ENCODE measurements around the gene TJP1. TPM values are rescaled to one million over a fixed set of nuclear protein-coding genes. Genes with fewer than 3 reads are reported as not detected.

TJP1 gene
- total RNA-seq, 1 donor from 2014 or later = 90.6 TPM

DNA sequence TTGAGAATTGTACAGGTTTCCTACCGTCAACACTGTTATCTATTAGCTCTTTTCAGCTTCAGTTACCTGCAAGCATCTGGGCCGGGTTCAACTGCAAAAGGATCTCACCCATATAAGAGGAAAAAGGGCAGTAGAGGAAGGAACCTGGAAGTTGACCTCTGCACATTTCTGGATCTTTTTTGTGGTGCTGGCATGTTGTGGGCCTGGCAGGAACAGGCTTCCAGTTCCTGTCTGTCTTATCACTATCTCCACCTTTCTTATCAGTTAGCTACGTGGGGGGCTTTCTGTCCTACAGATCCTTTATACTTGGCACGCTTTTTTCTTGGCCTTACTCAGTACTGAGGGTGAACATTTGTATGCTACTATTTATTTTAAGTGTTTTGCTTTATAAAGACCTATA lies 42.2 kb upstream of the TJP1 start:
- Mint-ChIP-seq H3K27me3 (ENCODE audit: low read depth) (no peaks in the 10 kb centered on the region), H3K4me3 (no peak overlapping the region), H3K27ac (ENCODE audit: unreplicated experiment) (no peak overlapping the region), H3K4me1 (peaks cover 10% of the 10 kb centered on the region), H3K36me3 (ENCODE audit: low read depth) (no peaks in the 10 kb centered on the region), H3K9me3 (peaks cover 3% of the 10 kb centered on the region)
- no peak for DNase-seq (ENCODE audit: low read depth, low spot score)
- TF ChIP-seq, protein P1, sequence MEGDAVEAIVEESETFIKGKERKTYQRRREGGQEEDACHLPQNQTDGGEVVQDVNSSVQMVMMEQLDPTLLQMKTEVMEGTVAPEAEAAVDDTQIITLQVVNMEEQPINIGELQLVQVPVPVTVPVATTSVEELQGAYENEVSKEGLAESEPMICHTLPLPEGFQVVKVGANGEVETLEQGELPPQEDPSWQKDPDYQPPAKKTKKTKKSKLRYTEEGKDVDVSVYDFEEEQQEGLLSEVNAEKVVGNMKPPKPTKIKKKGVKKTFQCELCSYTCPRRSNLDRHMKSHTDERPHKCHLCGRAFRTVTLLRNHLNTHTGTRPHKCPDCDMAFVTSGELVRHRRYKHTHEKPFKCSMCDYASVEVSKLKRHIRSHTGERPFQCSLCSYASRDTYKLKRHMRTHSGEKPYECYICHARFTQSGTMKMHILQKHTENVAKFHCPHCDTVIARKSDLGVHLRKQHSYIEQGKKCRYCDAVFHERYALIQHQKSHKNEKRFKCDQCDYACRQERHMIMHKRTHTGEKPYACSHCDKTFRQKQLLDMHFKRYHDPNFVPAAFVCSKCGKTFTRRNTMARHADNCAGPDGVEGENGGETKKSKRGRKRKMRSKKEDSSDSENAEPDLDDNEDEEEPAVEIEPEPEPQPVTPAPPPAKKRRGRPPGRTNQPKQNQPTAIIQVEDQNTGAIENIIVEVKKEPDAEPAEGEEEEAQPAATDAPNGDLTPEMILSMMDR (conservative IDR thresholded peaks at IDR 0.05) = no peak

DNA sequence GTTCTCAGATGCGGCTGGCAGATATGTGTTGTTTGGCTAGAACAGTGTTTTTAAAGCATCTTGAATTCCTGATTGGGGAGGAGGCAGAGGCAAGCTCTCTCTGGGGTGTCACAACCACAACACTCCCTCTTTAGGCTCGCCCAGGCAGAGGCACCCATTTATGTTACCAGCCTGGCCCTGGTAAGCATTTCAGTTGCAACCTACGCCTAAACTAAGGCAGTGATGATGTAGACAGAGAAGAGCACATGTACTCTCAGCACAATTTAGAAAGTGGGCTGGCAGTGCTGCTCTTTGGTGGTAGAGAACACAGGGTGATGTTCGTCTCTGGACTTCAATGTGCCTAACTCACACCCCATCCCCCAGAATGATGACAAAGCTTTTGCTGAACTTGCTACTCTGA lies 41.2 kb upstream of the TJP1 start:
- peaks cover 4% of the 10 kb centered on the region for H3K4me1 Mint-ChIP-seq
- no peak overlapping the region for H3K27ac Mint-ChIP-seq (ENCODE audit: unreplicated experiment)
- TF ChIP-seq, protein P1 (conservative IDR thresholded peaks at IDR 0.05) = no peak
- H3K36me3 Mint-ChIP-seq (ENCODE audit: low read depth) = no peaks in the 10 kb centered on the region
- H3K27me3 Mint-ChIP-seq (ENCODE audit: low read depth) = no peaks in the 10 kb centered on the region
- H3K4me3 Mint-ChIP-seq = no peak overlapping the region
- DNase-seq (ENCODE audit: low read depth, low spot score) = no peak
- H3K9me3 Mint-ChIP-seq = peaks cover 3% of the 10 kb centered on the region

DNA sequence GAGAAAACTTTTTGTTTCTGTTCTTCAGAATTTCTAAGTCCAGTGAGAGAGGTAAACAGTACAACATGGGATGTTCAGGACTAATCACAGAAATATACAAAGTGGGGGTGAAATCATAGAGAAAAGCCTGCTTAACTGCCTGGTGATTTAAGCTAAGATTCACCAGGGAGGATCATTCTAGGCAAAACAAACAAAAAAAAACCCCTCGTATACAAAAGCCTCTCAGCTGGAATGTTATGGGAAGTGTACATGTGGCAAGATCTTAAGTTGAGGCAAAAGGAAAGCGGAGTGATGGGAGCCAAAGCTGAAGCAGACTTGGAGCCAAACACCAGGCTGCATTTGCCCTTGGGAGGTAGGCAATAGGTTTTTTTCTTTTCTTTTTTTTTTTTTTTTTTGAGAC lies 40.0 kb upstream of the TJP1 start:
- no peak overlapping the region for H3K27ac Mint-ChIP-seq (ENCODE audit: unreplicated experiment)
- TF ChIP-seq, protein P1 (conservative IDR thresholded peaks at IDR 0.05) = no peak
- no peaks in the 10 kb centered on the region for H3K27me3 Mint-ChIP-seq (ENCODE audit: low read depth)
- no peaks in the 10 kb centered on the region for H3K36me3 Mint-ChIP-seq (ENCODE audit: low read depth)
- peaks cover 6% of the 10 kb centered on the region for H3K4me1 Mint-ChIP-seq
- no peak for DNase-seq (ENCODE audit: low read depth, low spot score)
- peaks cover 3% of the 10 kb centered on the region for H3K9me3 Mint-ChIP-seq
- H3K4me3 Mint-ChIP-seq = no peak overlapping the region

DNA sequence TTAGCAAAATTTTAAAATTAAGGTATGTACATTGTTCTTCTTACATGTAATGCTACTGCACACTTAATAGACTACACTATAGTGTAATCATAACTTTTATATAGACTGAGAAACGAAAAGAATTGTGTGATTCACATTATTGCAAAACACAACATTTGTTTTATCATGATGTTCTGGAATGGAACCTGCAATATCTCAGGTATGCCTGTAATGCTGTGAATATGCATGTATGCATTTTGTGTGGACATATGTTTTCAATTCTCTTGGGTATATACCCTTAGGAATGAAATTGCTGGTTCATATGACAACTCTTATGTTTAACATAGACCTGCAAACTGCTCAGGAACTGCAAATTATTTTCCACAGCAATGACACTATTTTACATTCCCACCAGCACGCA lies 38.6 kb upstream of the TJP1 start:
- no peak for DNase-seq (ENCODE audit: low read depth, low spot score)
- Mint-ChIP-seq H3K36me3 (ENCODE audit: low read depth) (no peaks in the 10 kb centered on the region), H3K27me3 (ENCODE audit: low read depth) (no peaks in the 10 kb centered on the region), H3K9me3 (peaks cover 3% of the 10 kb centered on the region), H3K4me3 (no peak overlapping the region), H3K4me1 (peaks cover 7% of the 10 kb centered on the region), H3K27ac (ENCODE audit: unreplicated experiment) (no peak overlapping the region)
- TF ChIP-seq, protein P1 (conservative IDR thresholded peaks at IDR 0.05) = no peak

DNA sequence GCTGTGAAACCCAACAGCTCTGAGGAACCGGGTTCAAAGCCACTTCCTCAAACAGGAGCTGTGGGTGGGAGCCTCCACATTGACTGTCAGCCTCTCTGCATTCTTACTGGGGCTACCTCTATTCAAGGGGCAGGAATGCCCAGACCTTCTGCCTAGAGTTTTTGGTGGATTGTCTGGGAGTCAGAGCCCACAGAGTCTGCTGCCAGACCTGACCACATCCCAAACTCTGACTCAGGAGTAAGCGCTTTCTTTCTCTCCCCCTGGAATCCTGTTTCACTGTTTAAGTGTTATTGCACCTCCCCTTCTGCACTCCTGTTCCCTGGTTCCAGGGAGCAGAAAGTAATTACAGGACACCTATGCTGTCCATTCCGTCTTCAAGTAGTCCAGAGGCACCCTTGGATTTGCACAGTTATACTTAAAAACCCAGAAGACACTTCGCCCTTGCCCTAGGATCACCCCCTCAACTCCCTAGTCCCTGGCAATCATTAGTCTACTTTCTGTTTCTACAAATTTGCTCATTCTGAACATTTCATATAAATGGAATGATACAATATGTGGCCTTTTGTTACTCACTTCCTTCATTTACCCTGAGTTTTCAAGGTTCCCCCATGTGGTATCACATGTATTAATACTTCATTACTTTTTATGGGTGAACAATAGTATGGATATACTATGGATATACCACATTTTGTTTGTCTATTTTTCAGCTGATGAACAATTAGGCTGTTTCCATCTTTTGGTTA lies 37.9 kb upstream of the TJP1 start:
- TF ChIP-seq, protein P1 (conservative IDR thresholded peaks at IDR 0.05) = no peak
- Mint-ChIP-seq H3K9me3 (peaks cover 3% of the 10 kb centered on the region), H3K4me1 (peaks cover 7% of the 10 kb centered on the region), H3K4me3 (no peak overlapping the region), H3K27me3 (ENCODE audit: low read depth) (no peaks in the 10 kb centered on the region), H3K36me3 (ENCODE audit: low read depth) (no peaks in the 10 kb centered on the region), H3K27ac (ENCODE audit: unreplicated experiment) (no peak overlapping the region)
- no peak for DNase-seq (ENCODE audit: low read depth, low spot score)

All from neural crest cell (in vitro differentiated cells).